Parathyroid adenoma (tissue), 2 donors: ENCODE data around the gene SASH1.

ENCODE experiments used
- H2AFZ ChIP-seq: fragments of 300-600 bp; sonication (generic); one replicate; pipeline ENCODE4 v1.7.0; 2017; ENCODE audit warnings: antibody characterized with exemption, mild to moderate bottlenecking
- H3K27ac ChIP-seq: fragments of 300-600 bp; sonication (generic); one replicate; pipeline ENCODE4 v1.7.0; 2017
- H3K27me3 ChIP-seq: fragments of 300-600 bp; sonication (generic); one replicate; pipeline ENCODE4 v1.7.0; 2017; ENCODE audit warnings: low read length; ENCODE audit not compliant: control insufficient read depth, insufficient read depth
- H3K36me3 ChIP-seq: fragments of 300-600 bp; sonication (generic); one replicate; pipeline ENCODE4 v1.7.0; 2017; ENCODE audit warnings: low read length; ENCODE audit not compliant: control insufficient read depth, insufficient read depth
- H3K4me1 ChIP-seq: fragments of 300-600 bp; sonication (generic); one replicate; pipeline ENCODE4 v1.7.0; 2017; ENCODE audit warnings: control low read depth
- H3K4me2 ChIP-seq: fragments of 300-600 bp; sonication (generic); one replicate; pipeline ENCODE4 v1.7.0; 2017; ENCODE audit warnings: low read length
- H3K4me3 ChIP-seq: fragments of 300-600 bp; sonication (generic); one replicate; pipeline ENCODE4 v1.7.0; 2017; ENCODE audit warnings: low read depth, low read length
- H3K79me2 ChIP-seq: fragments of 300-600 bp; sonication (generic); one replicate; pipeline ENCODE4 v1.7.0; 2017; ENCODE audit warnings: control low read depth
- H3K9ac ChIP-seq: fragments of 300-600 bp; sonication (generic); one replicate; pipeline ENCODE4 v1.7.0; 2017; ENCODE audit warnings: mild to moderate bottlenecking
- H3K9me3 ChIP-seq: fragments of 300-600 bp; sonication (generic); one replicate; pipeline ENCODE4 v1.7.0; 2017; ENCODE audit warnings: low read length; ENCODE audit not compliant: control insufficient read depth
- CTCF ChIP-seq: fragments of 300-600 bp; sonication (generic); IDR thresholded peaks from one replicate; pipeline ENCODE4 v1.7.0; 2017; ENCODE audit warnings: antibody characterized with exemption, mild to moderate bottlenecking
- donor health status: primary hyperparathyroidism.

SASH1 gene

GRCh38 chr6:148598724-148599123, 256.1 kb downstream of the SASH1 start:
- Histone ChIP-seq H3K36me3 (no peaks in the 10 kb centered on the region), H3K27ac (peak overlapping the region; percentile 88), H2AFZ (peak overlapping the region; percentile 47), H3K9ac (no peak overlapping the region), H3K27me3 (no peaks in the 10 kb centered on the region), H3K79me2 (no peaks in the 10 kb centered on the region), H3K9me3 (no peaks in the 10 kb centered on the region), H3K4me1 (peaks cover 25% of the 10 kb centered on the region), H3K4me2 (peak overlapping the region; percentile 23), H3K4me3 (no peak overlapping the region)
- TF ChIP-seq CTCF: no peak

- Histone ChIP-seq H3K79me2 (no peaks in the 10 kb centered on the region), H3K9me3 (no peaks in the 10 kb centered on the region), H2AFZ (no peak overlapping the region), H3K9ac (no peak overlapping the region), H3K4me1 (peaks cover 13% of the 10 kb centered on the region), H3K36me3 (no peaks in the 10 kb centered on the region), H3K27me3 (no peaks in the 10 kb centered on the region), H3K27ac (peak overlapping the region; percentile 88), H3K4me2 (no peak overlapping the region), H3K4me3 (no peak overlapping the region)
- no peak for TF ChIP-seq CTCF
Observed at GRCh38 chr6:148599967-148600426, 257.4 kb downstream of the SASH1 start.
